IPS-18c (cell line): ENCODE measurements around the gene HNRNPUL1.

Source experiments
- H3K4me3 ChIP-seq: 2 replicates; pipeline ENCODE4 v1.7.0; 2013; ENCODE audit warnings: low read depth, mild to moderate bottlenecking, low read length, moderate library complexity; ENCODE audit not compliant: insufficient read depth
- H3K9me3 ChIP-seq: one replicate; pipeline ENCODE4 v1.6.1; 2013; ENCODE audit warnings: mild to moderate bottlenecking, low read length, moderate library complexity; ENCODE audit not compliant: control insufficient read depth, insufficient read depth

HNRNPUL1 gene

DNA sequence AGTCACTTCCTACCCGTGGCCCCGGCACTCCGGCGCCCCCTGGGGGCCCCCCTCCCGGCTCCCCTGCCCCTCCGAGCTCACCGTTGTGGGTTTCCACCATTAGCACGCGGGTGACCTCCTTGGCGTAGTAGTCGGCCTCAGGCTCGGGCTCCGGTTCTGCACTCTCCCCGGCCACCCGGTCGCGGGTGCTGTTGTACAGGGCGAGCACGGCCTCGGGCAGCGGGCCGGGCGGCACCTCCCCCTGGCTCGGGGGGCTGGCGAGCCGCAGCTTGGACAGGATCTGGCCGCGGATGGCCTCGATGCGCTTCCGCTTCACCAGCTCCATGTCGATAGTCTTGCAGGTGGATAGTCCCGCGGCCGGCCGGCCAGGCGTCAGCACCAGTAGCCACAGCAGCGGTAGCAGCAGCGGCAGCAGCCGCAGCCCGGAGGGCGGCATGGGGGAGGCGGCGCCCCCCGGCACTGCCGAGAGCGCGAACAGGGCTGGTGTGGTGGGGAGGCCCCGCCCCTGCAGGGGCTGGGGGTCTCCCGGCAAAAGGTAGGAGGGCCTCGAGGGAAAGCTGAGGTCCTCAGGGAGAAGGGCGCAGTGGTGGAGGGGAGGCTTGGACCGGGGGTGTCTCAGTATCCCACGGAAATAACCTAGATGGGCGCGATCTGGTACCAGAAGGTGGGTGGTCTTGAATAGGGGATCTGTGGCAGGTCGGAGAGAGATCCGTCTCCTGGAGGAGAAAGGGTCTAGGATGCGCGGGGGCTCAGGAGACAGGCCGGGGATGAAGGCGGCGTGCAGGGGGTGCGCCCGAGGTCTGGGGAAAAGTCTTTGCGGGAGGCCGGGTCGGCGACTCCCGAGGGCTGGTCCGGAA, 88.7 kb downstream of the HNRNPUL1 start:
- Histone ChIP-seq H3K9me3 (no peaks in the 10 kb centered on the region), H3K4me3 (peak overlapping the region; percentile 78)

DNA sequence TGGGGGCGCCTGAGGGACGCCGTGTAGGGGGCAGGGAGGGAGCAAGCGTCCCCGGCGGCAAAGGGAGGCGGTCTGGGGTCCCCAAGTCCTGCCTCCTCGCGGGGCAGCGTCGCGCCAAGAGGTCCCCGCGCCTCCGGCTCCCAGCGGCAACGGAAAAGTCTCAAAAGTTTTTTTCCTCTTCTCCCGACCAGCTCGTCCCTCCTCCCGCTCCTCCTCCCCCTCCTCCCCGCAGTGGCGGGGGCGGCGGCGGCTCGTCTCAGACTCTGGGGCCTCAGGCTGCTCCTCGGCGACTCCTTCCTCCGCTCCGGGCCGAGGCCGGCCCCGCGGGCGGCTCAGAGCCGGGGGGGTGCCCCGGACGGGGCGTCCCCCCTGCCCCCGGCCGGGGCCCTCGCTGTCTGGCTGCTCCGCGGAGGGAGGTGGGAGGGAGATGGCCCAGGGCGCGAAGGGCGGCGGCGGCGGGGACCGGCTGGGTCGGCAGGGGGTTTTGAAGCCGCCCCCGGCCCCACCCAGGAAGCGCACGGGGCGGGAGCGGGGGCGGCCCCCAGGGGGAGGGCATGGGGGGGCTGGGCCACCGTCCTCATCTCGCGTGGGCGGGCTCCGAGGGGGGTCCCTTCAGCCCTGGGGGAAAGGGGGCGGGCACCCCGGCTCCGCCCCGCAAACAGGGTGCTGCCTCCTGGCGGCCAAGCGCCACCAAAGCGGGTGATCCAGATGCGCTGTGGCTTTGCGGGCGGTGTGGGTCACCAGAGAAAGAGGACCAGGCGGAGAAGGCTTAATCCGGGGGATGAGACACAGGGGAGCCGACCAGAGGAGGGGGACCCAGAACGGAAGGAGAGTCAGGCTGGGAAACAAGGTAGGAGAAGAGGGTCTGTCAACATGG, 89.5 kb downstream of the HNRNPUL1 start, which contains the start of gene TGFB1:
Gene TGFB1, minus strand, starts transcription at position 457 of the 877 bp plus-strand sequence. CDS start 878 bp downstream, outside the sequence.
- Histone ChIP-seq H3K4me3 (peak within 1 kb of the TSS; percentile 78), H3K9me3 (no peaks in the 10 kb centered on the region)

DNA sequence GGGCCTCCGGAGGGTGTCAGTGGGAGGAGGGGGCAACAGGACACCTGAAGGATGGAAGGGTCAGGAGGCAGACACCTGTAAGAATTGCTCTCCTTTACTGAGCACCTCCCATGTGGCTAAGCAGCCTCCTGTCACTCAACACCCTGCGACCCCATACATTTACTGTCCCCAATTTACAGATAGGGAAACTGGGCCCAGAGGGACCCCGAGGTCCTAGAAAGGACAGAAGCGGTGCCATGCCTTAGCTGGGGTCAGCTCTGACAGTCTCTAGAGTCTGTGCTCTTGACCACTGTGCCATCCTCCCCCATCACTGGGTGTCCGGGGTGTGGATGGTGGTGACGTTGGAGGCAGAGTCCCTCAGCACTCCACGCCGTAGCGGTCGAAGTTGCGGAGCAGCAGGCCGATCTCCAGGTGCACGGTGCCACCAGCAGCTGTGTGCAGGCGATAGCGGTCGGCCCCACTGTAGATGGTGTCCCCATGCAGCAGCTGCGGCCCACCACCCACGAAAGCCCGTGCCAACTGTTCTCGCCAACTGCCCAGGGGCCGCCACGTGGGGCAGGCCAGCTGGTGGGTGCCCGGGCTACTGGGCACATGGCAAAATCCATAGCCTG, 90.3 kb downstream of the HNRNPUL1 start:
- H3K4me3 ChIP-seq, result peak overlapping the region; percentile 78; the same call in 1 of the 2 replicates
- no peaks in the 10 kb centered on the region for H3K9me3 ChIP-seq

DNA sequence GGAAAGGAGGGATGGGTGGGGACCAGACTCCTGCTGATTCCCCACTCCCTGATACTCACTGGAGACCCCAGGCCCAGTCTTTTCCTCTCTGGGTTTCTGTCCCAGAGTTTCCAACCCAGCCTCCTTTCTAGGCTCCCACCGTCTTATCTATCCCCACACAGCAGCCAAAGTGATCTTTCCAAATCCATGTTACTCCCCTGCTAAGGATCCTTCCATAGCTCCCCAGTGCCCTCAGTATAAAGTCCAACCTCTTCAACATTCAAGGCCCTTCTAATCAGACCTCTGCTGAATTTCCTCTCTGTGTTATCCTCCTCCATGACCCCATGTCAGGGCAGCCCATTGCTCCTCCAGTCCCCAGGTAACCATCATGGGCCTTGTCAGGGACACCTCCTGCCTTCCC, 90.9 kb downstream of the HNRNPUL1 start:
- Histone ChIP-seq H3K9me3 (no peaks in the 10 kb centered on the region), H3K4me3 (no peak overlapping the region)

DNA sequence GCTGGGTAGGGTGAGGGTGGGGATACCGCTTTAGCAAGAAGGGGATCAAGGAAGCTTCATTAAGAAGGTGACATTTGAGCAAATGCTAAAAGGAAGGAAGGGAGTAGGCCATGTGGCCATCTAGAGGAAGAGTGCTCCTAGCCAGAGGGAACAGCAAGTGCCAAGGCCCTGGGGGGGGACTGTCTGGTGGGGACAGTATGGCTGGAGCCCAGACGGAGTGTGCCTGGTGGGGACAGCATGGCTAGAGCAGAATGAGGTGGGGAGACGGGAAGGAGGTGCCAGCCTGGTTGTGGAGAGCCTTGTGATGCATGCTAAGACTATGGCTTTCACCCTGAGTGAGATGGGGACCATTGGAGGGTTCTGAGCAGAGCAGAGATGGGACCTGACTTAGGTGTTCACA, 91.6 kb downstream of the HNRNPUL1 start:
- Histone ChIP-seq H3K9me3 (no peaks in the 10 kb centered on the region), H3K4me3 (no peak overlapping the region)

DNA sequence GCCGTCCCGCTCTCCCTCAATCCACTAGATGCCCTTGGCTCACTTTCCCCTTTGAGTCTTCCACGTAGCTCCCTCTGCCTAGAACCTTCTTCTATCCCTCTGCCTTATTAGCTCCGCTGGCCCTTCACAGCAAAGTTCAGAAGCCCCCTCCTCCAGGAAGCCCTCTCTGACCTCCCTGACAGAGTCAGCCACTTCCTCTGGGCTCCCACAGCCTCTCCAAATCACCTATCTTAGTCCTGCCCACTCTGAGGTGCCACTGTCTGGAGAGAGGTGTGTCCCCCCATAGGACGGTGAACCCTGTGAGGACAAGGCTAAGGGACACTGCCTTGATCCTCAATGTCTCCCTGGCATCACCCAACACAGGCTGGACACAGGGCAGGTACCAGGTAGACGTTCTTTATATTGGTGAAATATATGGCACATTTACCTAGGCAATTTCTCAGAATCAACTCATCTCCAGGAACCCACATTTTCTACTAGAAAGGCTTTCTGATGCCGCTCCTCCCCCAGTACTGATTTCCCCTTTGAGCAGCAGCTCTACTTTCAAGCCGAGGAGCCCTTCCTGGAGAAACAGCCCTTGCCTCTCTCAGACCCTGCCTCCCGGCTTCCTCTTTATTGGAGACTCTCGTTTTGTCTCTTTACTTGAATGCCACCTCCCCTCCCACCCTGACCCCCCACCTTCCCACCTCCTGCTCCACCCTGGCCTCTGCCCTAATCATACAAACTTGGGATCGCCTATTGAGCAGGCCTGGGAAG, 93.0 kb downstream of the HNRNPUL1 start:
- no peaks in the 10 kb centered on the region for H3K9me3 ChIP-seq
- no peak overlapping the region for H3K4me3 ChIP-seq
